Midbrain (tissue), 1 donor: ENCODE measurements around the gene NOXA1.
"Not testable (repeated sequence)": the region's sequence is repeated elsewhere in the genome, so short reads cannot be mapped to it uniquely, and the experiment has no call there.

Experiments used
- DNase-seq: peaks from one replicate; lab custom pipeline; 2025; lab: John Stamatoyannopoulos, UW

Gene NOXA1

GRCh38 chr9:137465000-137465719 is 42.0 kb downstream of the NOXA1 start:
- no peak for DNase-seq

- DNase-seq = no peak
Observed at GRCh38 chr9:137465720-137466388, 42.7 kb downstream of the NOXA1 start.

- DNase-seq = not testable (repeated sequence)
Observed at GRCh38 chr9:137466389-137467085, 43.3 kb downstream of the NOXA1 start.

- no peak for DNase-seq
Observed at GRCh38 chr9:137467161-137467581, 44.0 kb downstream of the NOXA1 start.

- no peak for DNase-seq
Observed at GRCh38 chr9:137467896-137468295, 44.7 kb downstream of the NOXA1 start.

- DNase-seq = no peak
Observed at GRCh38 chr9:137470785-137471184, 47.6 kb downstream of the NOXA1 start.

- DNase-seq = no peak
Observed at GRCh38 chr9:137474271-137474670, 51.1 kb downstream of the NOXA1 start.

GRCh38 chr9:137475666-137476065 is 52.5 kb downstream of the NOXA1 start:
- DNase-seq = no peak

- no peak for DNase-seq
Observed at GRCh38 chr9:137476856-137477255, 53.7 kb downstream of the NOXA1 start.

- DNase-seq = no peak
Observed at GRCh38 chr9:137477778-137478612, 54.8 kb downstream of the NOXA1 start.

GRCh38 chr9:137478613-137478961 is 55.4 kb downstream of the NOXA1 start:
- no peak for DNase-seq

GRCh38 chr9:137478962-137479861 is 56.0 kb downstream of the NOXA1 start:
- peak; percentile 40 for DNase-seq

- DNase-seq = no peak
Observed at GRCh38 chr9:137479892-137480685, 56.9 kb downstream of the NOXA1 start.

GRCh38 chr9:137480686-137481683 is 57.8 kb downstream of the NOXA1 start:
- no peak for DNase-seq

- DNase-seq = peak; percentile 21
Observed at GRCh38 chr9:137482094-137482781, 59.0 kb downstream of the NOXA1 start.
